IPS DF 19.7 (cell line): ENCODE data around the gene TRIM8.

Source experiments
- DNase-seq: peaks from one replicate; pipeline ENCODE4 v3.0.0-alpha.2; 2013; ENCODE audit warnings: low read depth, low spot score

The TRIM8 gene

DNA sequence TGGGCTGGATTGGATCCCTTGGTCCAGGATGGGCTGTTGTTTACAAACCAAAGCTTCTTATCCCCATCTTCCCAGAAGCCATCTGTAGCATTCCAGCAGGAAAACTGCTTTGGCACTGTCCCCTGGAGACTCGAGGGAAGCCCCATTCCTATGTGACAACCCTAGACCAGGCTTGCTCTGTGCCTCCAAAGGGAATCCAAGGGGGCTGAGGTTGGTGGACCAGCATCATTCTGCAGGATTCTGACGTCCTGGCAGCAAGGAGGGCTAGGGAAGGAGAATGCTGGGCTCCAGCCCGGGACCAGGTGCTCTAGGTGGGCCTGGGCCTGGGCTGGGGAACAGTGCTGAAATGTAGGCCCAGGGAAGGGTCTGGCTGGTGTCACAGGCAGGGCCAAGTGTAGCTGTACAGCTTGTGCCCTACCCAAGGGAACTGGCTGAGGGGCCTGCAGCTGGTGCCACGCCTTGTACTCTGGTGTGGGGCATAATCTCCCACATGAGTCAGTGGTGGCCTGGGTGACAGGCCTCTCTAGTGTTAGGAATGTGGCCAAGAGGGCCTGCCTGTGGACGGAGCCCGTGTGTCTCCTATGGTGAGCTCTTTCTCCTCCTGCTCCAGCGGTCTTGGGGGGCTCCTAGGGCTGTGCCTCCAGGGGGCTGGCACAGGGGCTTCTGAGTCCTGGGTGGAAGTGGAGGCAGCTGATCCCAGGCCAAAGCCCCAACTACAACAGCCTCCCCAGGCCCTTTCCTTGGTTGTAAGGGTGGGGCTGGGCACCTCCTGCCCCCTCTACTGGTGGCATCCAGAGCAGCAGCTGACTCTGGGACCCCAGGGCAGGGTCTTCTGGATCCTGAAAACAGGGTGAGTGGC lies 25.2 kb downstream of the TRIM8 start:
- no peak for DNase-seq

DNA sequence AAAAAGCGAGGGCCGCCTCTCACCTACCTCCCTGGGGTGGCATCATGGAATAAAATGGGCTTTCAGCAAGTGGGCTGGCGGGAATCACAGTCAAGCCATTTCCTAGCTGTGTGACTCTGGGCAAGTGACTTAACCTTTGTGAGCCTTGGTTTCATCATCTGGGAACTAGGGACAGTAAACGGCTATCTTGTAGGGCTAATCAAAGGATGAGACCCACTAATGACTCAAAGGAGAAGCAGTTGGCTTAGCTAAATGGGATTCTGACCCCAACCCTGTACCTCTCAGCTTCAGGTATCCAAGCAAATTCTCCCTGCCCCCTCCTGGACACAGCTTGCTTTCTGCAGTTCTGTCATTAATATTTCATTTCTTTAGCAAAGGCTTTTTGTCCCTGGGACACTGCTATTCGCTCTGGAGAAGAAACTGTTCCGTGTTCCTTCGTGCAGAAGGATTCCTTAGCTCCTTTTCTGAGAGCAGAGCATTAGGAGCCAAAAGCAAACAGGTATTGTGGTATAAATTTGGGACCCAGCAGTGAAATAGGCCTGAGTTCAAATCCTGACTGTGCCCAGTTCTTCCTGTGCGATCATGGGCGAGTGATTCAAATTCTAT lies 25.9 kb downstream of the TRIM8 start:
- no peak for DNase-seq

DNA sequence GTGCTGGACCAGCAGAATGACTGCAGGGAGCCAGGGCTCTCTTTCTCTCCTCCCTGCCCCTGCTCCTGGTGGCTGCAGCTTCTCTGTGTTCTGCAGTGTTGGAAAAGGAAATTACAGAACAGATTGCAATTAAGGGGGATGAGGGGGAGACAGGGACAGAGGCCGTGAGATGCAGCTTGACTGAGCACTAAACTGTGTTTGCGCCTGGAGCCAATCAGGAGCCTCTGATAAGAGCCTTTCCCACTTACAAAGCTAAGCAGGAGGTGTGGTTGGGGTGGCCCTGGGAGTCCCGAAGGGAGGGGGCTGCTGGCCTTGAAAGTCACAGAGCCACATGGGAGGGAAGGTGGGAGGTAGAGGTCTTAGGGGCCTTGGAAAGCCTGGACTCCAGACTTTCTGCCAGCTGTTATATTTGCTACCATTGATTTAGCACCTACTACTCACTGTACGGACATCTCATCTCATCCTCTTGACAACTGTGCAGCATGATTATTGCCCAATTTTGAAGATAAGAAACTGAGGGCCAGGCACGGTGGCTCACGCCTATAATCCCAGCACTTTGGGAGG lies 26.7 kb downstream of the TRIM8 start:
- DNase-seq: no peak

DNA sequence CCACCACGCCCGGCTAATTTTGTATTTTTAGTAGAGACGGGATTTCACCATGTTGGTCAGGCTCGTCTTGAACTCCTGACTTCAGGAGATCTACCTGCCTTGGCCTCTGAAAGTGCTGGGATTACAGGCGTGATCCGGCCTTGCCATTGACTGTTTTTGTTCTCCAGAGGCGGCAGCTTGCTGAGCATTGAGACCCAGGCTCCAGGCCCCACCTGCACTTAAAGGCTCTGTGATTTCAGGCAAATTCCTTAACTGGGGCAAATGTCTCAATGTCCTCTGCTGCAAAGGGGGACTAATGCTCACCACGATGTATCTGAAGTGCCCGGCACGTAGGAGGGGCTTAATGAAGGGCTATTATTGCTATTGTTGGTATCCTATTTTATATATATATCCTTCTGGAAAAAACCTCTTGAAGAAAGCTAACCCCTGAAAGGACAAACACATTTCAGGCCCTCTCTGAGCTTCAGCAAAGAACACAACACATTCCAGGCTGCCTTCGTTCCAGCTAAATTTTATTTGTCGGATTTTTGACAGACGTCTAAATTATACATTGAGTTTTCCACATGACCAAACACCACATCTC lies 29.0 kb downstream of the TRIM8 start:
- DNase-seq: no peak

DNA sequence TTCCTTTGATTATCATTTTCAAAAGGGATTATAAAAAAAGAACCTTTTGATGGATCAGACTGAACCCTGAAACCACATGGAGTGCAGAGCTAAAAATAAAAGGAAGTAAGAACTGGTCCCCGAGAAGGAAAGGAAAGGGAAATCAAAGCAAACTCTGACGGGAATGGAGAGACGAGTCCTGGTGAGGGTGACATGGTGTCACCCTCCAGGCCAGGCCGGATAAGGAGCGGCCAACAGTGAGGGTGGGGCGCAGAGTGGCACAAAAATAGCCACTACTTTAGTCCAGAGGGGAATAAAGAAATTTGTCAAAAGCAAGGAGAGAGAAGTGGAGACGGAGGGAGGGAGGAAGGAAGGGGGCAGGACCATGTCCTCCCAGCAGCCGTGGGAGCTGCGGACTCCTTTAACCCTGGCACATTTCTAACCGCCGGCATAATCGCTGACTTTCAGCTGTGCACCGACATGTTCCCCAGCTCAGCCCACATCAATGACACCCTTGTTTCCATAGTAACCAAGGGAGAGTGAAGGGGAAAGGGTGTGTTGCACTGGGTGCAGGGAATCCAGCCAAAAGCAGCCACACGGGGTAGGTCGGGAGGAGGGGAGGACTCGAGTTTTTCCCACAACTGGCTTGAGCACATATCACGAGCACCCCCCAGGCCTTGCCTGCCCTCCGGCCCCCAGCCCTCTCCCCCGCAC lies 29.7 kb downstream of the TRIM8 start:
- DNase-seq: no peak

DNA sequence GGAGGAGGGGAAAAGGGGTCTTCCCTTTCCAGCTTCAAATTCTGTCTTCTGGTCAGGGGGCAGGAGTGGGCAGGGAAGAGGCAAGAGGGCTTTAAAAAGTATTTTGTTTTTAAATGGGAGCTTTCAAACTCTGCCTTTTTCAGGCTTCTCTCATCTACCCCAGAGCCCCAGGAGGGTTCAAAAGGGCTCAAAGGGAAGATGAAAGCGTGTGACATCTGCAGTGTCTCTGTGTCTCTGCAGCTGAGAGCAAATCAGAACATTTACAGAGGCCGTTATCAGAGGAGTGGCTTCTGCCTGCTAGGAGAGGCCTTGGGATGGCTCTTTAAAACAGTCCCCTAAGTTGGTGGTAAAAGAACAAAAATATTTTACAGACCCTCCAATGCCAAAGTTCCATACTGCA lies 30.3 kb downstream of the TRIM8 start:
- DNase-seq: no peak

DNA sequence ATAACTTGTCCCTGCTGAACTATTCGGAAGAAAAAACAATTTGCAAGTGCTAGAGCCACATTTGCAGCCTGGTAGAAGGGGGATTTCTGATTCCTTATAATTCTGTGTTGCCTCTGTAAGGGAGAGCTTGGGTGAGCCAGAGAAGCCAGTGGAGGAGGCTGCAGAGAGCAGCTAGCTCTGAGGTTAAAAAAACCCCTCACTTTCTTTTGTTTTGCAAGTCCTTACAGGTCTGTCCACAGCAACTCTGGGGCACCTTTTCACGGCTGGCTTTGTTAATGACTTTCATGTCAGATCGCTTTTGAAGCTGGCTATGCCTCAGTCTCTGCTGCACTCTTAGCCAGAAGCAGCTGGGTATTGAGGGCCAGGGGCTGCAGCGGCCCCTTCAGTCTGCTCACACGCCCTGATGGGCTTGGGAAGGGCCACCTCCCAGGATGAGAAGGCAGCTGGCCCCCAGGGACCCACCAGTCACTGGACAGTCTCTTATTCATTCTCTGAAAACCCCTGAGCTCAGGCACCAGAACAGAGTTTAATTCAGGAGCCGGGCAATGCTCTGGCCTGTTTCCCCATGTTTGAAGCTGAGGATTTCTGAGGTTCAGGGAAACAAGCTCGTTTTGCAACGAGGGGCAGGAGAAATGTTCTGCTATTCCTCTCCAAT lies 30.9 kb downstream of the TRIM8 start:
- no peak for DNase-seq

DNA sequence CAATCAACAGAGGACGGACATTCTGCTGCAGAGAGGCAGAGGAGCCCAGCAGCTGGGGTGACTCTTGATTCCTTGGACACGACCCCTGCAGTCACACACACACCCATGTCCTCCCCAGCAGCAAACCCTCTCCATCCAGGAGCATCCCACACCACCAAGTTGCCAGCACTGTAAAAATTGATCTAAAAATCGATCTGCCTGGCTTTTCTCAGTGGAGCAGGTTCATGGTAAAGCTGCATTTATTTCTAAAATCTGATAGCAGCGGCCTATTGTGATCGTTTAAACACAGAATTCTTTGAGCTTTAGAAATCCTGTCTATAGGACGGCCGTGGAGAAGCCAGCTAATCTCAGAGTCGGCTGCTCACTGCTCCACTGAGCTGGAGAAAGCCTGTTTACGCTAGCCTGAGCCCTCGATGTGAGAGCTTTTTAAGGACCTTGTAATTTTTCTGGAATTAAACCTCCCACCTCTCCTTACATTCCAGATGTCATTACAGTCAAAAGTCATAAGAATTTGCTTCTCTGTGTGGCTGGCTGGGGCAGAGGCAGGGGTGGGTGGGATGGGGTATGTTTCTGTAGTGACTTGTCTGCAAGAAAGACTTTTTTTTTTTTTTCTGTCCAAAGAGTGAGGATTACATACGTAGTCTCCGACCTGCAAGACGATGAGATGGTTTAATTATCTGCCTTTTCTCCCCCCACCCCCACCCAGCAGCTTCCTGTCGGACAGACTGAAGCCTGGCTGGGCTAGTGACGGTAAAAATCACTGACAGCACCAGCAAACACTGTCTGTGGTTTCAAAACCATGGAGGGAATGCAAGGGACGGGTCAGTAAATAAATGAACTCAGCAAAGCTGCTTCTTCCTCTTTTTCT lies 31.6 kb downstream of the TRIM8 start:
- no peak for DNase-seq

DNA sequence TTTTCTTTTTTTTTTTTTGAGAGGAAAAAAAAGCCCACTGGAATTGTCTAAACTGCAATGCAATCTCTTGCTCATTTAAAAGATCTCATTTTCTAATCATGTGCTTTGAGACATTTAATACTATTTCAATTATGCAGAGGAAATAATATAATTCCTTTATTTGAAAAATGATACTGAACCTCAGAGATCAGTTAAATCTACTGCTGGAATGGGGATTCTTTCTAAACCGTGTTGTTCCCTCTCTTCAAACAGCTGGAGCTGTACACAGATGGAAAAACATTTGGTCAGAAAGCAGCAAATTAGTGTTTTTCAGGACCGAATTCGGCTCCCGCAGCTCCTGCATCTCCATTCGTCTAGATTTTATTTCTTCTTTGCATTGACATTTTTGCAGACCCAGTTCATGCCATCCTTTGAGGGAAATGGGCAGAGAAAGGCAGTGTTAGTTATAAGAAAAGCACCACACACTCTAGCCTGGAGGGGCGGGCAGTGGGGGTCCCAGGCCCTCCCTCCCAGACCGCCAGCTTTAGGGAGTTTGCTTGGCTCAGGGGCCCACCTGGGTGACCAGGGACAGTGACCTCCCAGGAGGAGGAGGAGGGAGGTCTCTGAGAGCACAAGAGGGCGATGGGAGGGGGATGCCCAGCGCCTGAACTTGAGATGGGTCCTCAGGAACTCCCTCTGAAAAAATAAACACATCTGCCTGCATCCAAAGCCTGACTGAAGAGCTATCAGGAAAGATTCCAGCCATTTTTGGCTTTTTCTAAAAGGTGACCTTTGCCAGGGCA lies 32.4 kb downstream of the TRIM8 start:
- DNase-seq: no peak

DNA sequence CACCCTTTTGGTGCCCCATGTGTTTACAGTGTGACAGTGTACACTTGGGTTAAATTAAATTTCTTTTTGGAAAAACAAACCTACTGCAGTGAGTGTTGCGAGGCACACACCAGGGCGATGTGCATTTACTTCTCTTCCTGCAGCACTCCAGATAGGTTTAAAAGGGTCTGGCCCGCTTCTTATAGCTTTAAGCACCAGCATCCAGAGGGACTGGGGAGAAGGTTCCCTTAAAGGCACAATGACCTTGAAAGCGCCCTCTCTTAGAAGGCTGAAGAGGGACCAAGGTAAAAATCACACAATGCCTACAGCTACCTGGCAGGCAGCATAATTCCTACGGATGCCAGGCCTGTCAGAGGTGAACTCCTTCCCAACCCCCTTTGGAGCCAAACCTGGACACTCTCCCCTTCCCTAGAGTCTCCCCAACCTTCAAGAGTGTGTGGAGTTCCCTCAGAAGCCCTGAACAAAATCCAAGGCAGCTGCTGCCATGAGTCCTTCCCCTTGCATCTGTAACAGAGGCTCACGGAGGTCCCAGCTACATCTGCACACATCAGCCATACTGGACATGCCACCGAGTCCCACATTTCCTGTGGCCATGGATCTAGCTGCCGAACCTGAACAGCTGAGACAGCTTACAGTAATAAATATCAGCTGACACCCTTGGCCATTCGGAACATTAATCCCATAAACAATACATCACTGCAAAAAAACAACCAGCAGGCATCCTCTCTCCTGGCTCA lies 33.2 kb downstream of the TRIM8 start:
- DNase-seq: no peak

DNA sequence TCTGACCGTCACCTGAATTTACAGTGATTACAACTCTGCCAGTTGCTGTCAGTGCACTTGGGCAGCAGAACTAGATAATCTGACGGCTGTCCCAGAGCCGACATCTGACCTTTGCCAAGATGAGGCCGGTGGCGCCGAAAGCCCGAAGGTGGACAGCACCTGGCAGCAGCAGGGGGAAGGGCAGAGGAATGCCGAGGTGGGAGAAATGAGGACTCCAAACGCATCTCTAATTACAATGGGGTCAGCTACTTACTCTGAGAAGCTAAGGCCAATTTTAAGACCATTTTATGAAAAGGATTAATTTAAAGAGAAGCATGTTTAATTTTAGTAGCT lies 33.8 kb downstream of the TRIM8 start:
- no peak for DNase-seq

DNA sequence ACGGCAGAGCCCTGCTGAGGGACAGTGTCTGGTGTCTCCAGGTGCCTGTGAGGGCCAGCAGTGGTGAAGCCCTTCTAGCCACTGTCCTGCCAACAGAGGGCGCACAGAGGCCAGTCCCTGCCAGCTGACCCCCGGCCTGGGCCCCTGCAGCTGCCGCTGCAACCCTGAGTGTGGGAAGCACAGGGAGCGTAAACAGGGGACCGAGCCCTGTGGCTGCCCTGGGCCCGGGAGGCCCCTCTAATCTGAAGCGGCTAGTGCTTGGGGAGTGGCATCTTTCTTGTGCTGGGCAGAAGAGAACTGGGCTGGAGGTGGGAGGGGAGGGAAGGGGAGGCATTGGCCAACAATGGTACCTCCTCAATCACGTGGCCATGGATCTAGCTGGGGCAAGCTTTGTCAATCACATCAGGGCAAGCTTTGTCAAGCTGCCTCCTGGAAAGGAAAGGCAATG lies 34.6 kb downstream of the TRIM8 start:
- peak; percentile 38 for DNase-seq

DNA sequence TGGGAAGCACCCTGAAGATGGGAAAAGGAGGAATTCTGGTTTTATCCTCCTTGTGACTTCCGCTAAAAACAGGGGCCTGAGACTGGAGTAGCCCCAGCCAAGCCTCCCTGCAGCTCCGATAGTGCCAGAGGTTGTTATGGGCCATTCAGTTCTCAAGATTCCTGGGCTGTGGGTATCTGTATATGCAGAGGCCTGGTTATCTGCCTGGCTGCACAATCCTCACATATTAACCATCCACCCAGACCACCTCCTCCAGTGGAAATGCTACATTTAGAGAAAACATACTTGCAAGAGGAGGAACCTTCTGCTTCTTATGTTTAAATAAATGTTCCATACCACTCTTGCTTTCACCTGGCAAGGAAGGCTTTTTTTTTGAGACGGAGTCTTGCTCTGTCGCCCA lies 35.3 kb downstream of the TRIM8 start:
- DNase-seq: no peak

DNA sequence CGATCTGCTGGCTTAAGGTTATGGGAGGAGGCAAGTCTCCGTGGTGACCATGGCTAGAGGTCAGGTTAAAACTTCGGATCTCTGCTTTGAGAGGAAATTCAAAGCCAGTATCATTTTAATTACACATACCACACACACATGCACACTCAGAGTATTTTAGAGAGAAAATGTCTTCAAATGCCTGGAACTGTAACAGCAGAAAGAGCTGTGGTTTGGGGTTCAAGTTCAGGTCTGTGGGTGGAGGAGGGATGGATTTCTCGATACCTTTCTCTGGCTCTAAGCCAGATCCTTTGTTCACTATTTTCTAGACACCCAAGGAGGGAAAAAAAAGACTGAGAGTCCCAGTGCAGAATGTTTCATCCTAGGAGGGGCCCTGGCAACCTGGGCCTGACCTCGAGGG lies 37.4 kb downstream of the TRIM8 start:
- no peak for DNase-seq

DNA sequence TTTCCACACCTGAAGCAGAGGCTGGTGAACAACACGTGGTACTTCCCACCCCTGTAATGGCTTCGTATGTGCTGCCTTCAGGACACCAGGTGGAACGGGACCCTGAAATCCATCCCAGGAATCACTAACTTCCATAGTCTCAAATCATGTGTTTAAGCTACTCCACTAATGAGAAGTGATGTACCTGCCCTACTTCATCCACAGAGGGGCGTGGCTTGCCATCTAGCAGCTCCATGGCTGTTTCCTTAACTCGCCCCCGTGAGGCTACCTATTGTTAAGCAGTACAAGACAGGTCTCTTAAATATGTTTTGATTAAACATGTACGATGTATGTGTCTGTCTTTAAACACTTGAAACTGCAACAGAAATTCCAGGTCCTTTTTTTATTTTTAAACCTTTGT lies 38.1 kb downstream of the TRIM8 start:
- DNase-seq: no peak

DNA sequence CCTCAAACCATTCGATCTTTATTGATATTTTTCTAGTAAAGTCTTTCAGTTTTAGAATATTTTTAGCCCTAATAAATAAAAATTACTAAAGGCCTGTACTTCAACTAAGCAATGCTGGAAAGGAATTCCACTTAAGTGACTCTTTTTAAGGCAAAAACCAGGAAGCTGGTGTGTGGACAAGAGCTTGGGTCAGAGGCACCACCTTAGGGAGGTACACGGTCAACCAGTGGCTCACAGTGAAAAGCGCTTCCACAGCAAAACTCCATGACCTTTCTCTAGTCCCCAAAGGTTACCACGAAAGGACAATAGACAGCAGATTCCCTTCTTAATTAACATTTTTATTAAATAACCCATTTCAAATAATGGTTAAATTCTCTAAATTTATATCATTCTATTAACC lies 38.7 kb downstream of the TRIM8 start:
- no peak for DNase-seq

DNA sequence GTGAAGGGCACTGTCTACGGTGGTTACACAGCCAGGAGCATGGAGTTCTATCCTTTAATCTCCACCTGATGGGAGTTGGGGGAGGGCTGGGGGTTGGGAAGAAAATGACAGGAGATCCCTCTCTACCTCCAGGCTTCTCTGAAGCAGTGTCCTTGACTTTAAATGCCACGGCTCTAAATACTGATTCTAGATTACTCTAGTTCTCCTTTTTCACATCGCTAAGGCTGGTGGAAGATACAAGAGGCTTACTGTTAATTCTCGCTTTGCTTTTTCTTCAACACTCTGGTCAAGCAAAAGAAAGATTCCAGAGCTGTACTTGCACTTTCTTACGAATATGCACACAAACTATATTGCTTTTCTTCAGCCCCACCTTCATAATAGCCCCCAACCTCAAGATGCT lies 39.5 kb downstream of the TRIM8 start:
- no peak for DNase-seq

DNA sequence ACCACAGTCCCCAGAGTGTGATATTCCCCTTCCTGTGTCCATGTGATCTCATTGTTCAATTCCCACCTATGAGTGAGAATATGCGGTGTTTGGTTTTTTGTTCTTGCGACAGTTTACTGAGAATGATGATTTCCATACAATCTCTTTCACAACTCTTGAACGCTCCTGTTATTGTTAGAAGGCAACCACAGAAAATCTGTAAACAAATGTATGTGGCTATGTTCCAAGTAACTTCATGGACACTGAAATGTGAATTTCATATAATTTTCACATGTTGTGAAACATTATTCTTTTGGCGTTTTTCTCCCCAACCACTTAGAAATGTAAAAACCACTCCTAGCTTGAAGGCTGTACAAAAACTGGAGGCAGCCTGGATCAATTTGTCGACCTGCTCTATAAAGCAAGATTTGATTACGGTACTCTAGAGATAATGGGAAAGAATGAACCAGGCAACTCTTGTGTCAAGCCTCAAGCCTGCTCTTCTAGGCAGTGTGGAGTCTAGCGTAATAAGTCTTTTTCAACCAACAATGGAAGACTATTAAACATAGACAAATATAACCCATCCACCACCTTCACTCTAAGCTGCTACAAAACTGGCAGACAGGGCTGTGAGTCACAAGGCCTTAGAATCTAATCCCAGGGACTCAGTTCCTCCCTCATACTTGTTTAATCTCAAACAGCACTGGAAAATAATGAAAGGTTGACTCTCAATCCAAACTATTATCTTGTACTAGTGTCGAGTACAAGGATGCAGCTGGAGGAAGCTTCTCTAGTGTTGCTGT lies 47.2 kb downstream of the TRIM8 start:
- DNase-seq: no peak
